ENCODE measurements around the gene SMAP2. TPM values are rescaled to one million over a fixed set of nuclear protein-coding genes. Genes with fewer than 3 reads are reported as not detected.

The SMAP2 gene
- total and polyA plus RNA-seq, 10 of the 15 experiments (the other 5 are each of a cell fraction or from before 2014, with no cell fraction given), result 33.4 to 177 (median 105) TPM

DNA sequence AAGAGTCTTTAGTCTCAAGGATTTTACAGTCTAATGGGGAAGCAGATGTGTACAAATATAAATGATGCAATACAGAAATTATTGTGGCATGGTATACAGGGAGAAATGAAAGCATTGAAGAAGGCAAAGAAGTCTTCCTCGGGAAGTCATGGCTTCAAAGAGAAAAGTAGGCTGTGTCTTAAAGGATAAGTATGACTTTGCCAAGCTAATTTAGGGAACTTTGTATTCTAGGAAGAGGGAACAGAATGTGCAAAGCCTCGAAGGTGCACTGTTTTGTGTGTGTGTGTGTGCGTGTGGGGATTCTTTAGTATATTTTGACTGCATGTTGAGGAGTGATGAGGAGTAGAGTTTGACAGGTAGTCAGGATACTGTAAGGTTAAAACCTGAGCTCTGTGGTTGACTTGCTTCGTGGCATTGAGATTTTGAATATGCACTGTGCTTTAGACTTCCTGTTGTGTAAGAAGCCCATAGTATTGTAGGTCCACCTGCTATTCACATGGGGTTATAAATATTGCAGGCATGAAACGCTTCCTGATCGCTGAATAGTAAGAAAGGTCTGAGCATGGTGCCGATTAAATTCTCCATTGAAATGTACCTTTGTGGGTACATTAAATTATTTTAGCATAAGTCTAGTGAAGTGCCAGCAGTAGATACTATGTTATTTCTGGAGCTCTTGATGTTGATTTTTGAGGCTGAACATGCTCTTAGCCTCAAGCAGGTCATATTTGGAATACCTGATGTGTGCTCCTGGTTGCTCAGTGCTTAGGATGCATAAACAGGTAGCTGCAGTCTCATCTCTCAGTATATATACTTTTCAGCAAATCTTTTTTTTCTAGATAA, 8.0 kb downstream of the SMAP2 start (continued):
- TF ChIP-seq, protein P1, sequence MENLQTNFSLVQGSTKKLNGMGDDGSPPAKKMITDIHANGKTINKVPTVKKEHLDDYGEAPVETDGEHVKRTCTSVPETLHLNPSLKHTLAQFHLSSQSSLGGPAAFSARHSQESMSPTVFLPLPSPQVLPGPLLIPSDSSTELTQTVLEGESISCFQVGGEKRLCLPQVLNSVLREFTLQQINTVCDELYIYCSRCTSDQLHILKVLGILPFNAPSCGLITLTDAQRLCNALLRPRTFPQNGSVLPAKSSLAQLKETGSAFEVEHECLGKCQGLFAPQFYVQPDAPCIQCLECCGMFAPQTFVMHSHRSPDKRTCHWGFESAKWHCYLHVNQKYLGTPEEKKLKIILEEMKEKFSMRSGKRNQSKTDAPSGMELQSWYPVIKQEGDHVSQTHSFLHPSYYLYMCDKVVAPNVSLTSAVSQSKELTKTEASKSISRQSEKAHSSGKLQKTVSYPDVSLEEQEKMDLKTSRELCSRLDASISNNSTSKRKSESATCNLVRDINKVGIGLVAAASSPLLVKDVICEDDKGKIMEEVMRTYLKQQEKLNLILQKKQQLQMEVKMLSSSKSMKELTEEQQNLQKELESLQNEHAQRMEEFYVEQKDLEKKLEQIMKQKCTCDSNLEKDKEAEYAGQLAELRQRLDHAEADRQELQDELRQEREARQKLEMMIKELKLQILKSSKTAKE (IDR thresholded peaks at IDR 0.05; ENCODE audit: low read depth, poor library complexity, severe bottlenecking), result no peak
- TF ChIP-seq, protein P2, sequence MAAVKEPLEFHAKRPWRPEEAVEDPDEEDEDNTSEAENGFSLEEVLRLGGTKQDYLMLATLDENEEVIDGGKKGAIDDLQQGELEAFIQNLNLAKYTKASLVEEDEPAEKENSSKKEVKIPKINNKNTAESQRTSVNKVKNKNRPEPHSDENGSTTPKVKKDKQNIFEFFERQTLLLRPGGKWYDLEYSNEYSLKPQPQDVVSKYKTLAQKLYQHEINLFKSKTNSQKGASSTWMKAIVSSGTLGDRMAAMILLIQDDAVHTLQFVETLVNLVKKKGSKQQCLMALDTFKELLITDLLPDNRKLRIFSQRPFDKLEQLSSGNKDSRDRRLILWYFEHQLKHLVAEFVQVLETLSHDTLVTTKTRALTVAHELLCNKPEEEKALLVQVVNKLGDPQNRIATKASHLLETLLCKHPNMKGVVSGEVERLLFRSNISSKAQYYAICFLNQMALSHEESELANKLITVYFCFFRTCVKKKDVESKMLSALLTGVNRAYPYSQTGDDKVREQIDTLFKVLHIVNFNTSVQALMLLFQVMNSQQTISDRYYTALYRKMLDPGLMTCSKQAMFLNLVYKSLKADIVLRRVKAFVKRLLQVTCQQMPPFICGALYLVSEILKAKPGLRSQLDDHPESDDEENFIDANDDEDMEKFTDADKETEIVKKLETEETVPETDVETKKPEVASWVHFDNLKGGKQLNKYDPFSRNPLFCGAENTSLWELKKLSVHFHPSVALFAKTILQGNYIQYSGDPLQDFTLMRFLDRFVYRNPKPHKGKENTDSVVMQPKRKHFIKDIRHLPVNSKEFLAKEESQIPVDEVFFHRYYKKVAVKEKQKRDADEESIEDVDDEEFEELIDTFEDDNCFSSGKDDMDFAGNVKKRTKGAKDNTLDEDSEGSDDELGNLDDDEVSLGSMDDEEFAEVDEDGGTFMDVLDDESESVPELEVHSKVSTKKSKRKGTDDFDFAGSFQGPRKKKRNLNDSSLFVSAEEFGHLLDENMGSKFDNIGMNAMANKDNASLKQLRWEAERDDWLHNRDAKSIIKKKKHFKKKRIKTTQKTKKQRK (IDR thresholded peaks at IDR 0.05; ENCODE audit: low read depth, low read length), result no peak
- TF ChIP-seq KDM1A (IDR thresholded peaks at IDR 0.05; ENCODE audit: borderline replicate concordance) (no peak), CHD1 (IDR thresholded peaks at IDR 0.05; ENCODE audit: low read depth, low read length) (0 out of 2 replicates have a peak, but pooled peaks have one; percentile 33), GATAD2B (conservative IDR thresholded peaks at IDR 0.05; ENCODE audit: low read depth) (no peak), IRF4 (IDR thresholded peaks at IDR 0.05; ENCODE audit: low read depth, low read length) (no peak), TCF7 (IDR thresholded peaks at IDR 0.05; ENCODE audit: borderline replicate concordance) (0 out of 2 replicates have a peak, but pooled peaks have one; percentile 47), RAD21 (IDR thresholded peaks at IDR 0.05; ENCODE audit: insufficient read depth, low read depth, low read length) (no peak), ZZZ3 (IDR thresholded peaks at IDR 0.05; ENCODE audit: control insufficient read depth, insufficient read length, low read depth) (no peak), TCF3 (IDR thresholded peaks at IDR 0.05; ENCODE audit: borderline replicate concordance, insufficient read depth, low read depth, low read length) (no peak), SMC3 (IDR thresholded peaks at IDR 0.05; ENCODE audit: borderline replicate concordance, low read length) (no peak), ZNF24 (IDR thresholded peaks at IDR 0.05) (no peak), HDAC2 (IDR thresholded peaks at IDR 0.05) (no peak), ZBED1 (IDR thresholded peaks at IDR 0.05; ENCODE audit: borderline replicate concordance) (no peak), RFX5 (IDR thresholded peaks at IDR 0.05; ENCODE audit: low read depth, low read length) (no peak), CREM (IDR thresholded peaks at IDR 0.05; ENCODE audit: low read depth) (no peak; the same call in 1 of the 2 replicates), EGR1 (IDR thresholded peaks at IDR 0.05; ENCODE audit: borderline replicate concordance in 1 of 2, low read depth in 2 of 2, low read length in 2 of 2) (no peak), MTA2 (IDR thresholded peaks at IDR 0.05; ENCODE audit: low read depth) (0 out of 2 replicates have a peak, but pooled peaks have one; percentile 21), MEF2A (IDR thresholded peaks at IDR 0.05; ENCODE audit: insufficient read depth, low read depth, low read length) (no peak), MYB (IDR thresholded peaks at IDR 0.05; ENCODE audit: borderline replicate concordance, low read depth, low read length) (no peak), BACH1 (IDR thresholded peaks at IDR 0.05; ENCODE audit: borderline replicate concordance) (no peak), CBX3 (IDR thresholded peaks at IDR 0.05; ENCODE audit: borderline replicate concordance, low read depth) (no peak)
- TF ChIP-seq, protein P3, sequence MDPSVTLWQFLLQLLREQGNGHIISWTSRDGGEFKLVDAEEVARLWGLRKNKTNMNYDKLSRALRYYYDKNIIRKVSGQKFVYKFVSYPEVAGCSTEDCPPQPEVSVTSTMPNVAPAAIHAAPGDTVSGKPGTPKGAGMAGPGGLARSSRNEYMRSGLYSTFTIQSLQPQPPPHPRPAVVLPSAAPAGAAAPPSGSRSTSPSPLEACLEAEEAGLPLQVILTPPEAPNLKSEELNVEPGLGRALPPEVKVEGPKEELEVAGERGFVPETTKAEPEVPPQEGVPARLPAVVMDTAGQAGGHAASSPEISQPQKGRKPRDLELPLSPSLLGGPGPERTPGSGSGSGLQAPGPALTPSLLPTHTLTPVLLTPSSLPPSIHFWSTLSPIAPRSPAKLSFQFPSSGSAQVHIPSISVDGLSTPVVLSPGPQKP (IDR thresholded peaks at IDR 0.05; ENCODE audit: low read depth, low read length), result no peak
- TF ChIP-seq, protein P4, sequence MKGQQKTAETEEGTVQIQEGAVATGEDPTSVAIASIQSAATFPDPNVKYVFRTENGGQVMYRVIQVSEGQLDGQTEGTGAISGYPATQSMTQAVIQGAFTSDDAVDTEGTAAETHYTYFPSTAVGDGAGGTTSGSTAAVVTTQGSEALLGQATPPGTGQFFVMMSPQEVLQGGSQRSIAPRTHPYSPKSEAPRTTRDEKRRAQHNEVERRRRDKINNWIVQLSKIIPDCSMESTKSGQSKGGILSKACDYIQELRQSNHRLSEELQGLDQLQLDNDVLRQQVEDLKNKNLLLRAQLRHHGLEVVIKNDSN (IDR thresholded peaks at IDR 0.05; ENCODE audit: borderline replicate concordance, extremely low read length, insufficient read depth, low read depth, low read length), result no peak

All from GM12878 (cell line).